MG63 (cell line): ENCODE results near the gene RNF34. TPM values are rescaled to one million over a fixed set of nuclear protein-coding genes. Genes with fewer than 3 reads are reported as not detected.
A peak's percentile ranks its signal among the peaks of the same experiment; 100 is the strongest.
"Not testable (repeated sequence)": the region's sequence is repeated elsewhere in the genome, so short reads cannot be mapped to it uniquely, and the experiment has no call there.

Experiments used
- DNase-seq: peaks from one replicate; pipeline ENCODE4 v3.0.0-alpha.2; 2020
- H3K27me3 ChIP-seq: fragments of 250-450 bp; sonication (Bioruptor Pico); 2 replicates; pipeline ENCODE4 v1.5.1; 2020; ENCODE audit warnings: mild to moderate bottlenecking, moderate library complexity
- H3K36me3 ChIP-seq: fragments of 250-450 bp; sonication (Bioruptor Pico); 2 replicates; pipeline ENCODE4 v1.5.1; 2020; ENCODE audit warnings: mild to moderate bottlenecking, moderate library complexity
- H3K4me3 ChIP-seq: fragments of 250-450 bp; sonication (Bioruptor Pico); 2 replicates; pipeline ENCODE4 v1.5.1; 2020; ENCODE audit warnings: mild to moderate bottlenecking, moderate library complexity
- H3K9me3 ChIP-seq: fragments of 250-450 bp; sonication (Bioruptor Pico); 2 replicates; pipeline ENCODE4 v1.5.1; 2020; ENCODE audit warnings: mild to moderate bottlenecking, moderate library complexity
- total RNA-seq: library from RNA; depleted of rRNA; stranded (reverse); fragments of >200 nt; shearing (Covaris generic); gene quantifications from 2 replicates; pipeline ENCODE4 v1.2.3, GENCODE V29; 2014; ENCODE audit warnings: low replicate concordance

RNF34 gene
- total RNA-seq, 1 experiment from 2014 or later: 27.7 TPM

GRCh38 chr12:121378736-121379135, 21.2 kb upstream of the RNF34 start:
- DNase-seq: no peak
- Histone ChIP-seq H3K27me3 (no peaks in the 10 kb centered on the region), H3K9me3 (no peaks in the 10 kb centered on the region)

GRCh38 chr12:121379945-121380344, 20.0 kb upstream of the RNF34 start:
- no peaks in the 10 kb centered on the region for H3K27me3 ChIP-seq
- DNase-seq: no peak
- H3K4me3 ChIP-seq: no peak overlapping the region
- no peaks in the 10 kb centered on the region for H3K36me3 ChIP-seq
- no peaks in the 10 kb centered on the region for H3K9me3 ChIP-seq

More at GRCh38 chr12:121378736-121379135, 21.2 kb upstream of the RNF34 start:
- Histone ChIP-seq H3K4me3 (no peak overlapping the region), H3K36me3 (no peaks in the 10 kb centered on the region)

DNA sequence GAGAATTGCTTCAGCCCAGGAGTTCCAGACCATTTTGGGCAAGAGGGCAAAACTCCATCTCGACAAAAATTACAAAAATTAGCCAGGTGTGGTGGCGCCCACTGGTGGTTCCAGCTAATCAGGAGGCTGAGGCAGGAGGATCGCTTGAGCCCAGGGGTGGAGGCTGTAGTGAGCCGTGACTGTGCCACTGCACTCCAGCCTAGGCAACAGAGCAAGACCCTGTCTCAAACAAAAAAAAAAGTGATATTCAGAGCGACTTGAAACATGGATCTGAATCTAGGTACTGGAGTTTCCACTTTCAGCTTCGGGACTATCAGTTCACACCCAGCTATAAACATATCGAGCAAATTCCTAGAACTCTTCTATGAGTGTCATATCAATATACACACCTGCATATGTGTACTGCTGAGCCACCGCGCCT, 16.3 kb upstream of the RNF34 start:
- Histone ChIP-seq H3K36me3 (no peaks in the 10 kb centered on the region), H3K9me3 (no peaks in the 10 kb centered on the region), H3K4me3 (no peak overlapping the region), H3K27me3 (no peaks in the 10 kb centered on the region)
- no peak for DNase-seq

DNA sequence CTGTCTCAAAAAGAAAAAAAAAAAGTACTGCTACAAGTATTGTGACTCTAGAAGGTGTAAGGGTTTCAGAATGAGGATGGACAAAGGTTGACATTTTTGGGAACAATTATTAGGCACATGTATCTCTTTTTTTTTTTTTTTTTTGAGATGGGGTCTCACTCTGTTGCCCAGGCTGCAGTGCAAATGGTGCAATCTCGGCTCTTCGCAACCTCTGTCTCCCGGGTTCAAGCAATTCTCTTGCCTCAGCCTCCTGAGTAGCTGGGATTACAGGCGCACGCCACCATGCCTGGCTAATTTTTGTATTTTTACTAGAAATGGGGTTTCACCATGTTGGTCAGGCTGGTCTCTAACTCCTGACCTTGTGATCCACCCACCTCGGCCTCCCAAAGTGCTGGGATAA, 15.0 kb upstream of the RNF34 start:
- not testable (repeated sequence) for H3K9me3 ChIP-seq, DNase-seq

DNA sequence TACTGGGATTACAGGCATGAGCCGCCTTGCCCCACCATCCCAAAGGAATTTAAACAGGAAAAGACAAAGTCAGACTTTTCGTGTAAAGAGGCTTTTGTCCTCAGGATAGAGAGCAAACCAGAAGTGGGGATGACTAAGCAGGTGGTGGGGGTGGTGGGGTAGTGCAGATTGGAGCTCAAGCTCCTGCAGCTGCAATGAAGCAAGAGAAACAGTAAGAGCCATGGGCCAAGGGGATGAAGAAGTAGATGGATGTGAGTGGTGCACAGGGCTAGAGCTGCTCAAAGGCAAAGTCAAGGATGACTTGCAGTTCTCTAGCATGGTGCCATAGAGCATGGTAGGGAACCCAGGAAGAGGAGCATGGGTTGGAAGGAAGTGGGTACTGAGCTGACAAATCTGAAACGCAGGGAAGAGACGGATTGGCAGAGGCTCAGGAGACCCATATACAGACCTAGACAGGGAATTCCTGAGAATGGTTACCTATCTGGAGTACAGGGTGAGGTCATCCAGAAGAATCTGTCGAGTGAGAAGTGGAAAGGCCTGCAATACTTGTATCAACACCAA, 11.4 kb upstream of the RNF34 start:
- Histone ChIP-seq H3K4me3 (no peak overlapping the region), H3K27me3 (no peaks in the 10 kb centered on the region)

More for the DNA sequence above, 15.0 kb upstream of the RNF34 start:
- not testable (repeated sequence) for H3K36me3 ChIP-seq, H3K27me3 ChIP-seq, H3K4me3 ChIP-seq

GRCh38 chr12:121390856-121391255, 9.1 kb upstream of the RNF34 start:
- no peaks in the 10 kb centered on the region for H3K36me3 ChIP-seq
- H3K27me3 ChIP-seq: no peaks in the 10 kb centered on the region
- DNase-seq: no peak
- no peaks in the 10 kb centered on the region for H3K9me3 ChIP-seq
- no peak overlapping the region for H3K4me3 ChIP-seq

More for the DNA sequence above, 11.4 kb upstream of the RNF34 start:
- peak; percentile 63 for DNase-seq
- no peaks in the 10 kb centered on the region for H3K36me3 ChIP-seq
- no peaks in the 10 kb centered on the region for H3K9me3 ChIP-seq

- H3K36me3 ChIP-seq: no peaks in the 10 kb centered on the region
- no peak for DNase-seq
- H3K4me3 ChIP-seq: no peak overlapping the region
- H3K9me3 ChIP-seq: no peaks in the 10 kb centered on the region
- H3K27me3 ChIP-seq: no peaks in the 10 kb centered on the region
Observed at GRCh38 chr12:121391619-121392324, 8.1 kb upstream of the RNF34 start.

GRCh38 chr12:121392325-121392716, 7.6 kb upstream of the RNF34 start:
- H3K4me3 ChIP-seq: no peak overlapping the region
- no peaks in the 10 kb centered on the region for H3K9me3 ChIP-seq
- DNase-seq: no peak
- no peaks in the 10 kb centered on the region for H3K36me3 ChIP-seq
- H3K27me3 ChIP-seq: no peaks in the 10 kb centered on the region

GRCh38 chr12:121397521-121397920, 2.4 kb upstream of the RNF34 start:
- no peak for DNase-seq
- Histone ChIP-seq H3K9me3 (no peaks in the 10 kb centered on the region), H3K36me3 (peaks cover 9% of the 10 kb centered on the region), H3K4me3 (no peak overlapping the region), H3K27me3 (no peaks in the 10 kb centered on the region)

DNA sequence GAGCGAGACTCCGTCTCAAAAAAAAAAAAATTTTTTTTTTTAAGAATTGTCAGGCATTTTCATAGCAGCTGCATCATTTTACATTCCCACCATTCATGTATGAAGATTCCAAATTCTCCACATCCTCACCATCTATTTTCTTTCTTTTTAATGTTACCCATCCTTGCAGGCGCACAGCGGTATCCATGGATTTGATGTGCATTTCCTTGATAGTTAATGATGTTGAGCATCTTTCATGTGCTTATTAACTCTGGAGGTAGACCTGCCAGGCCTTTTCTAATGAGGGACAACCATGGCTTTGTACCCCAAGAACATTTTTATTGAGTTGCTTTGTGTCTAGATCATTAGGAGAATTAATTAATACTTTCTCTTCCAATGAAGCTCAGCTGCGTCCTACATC, 1.6 kb upstream of the RNF34 start:
- DNase-seq: no peak
- Histone ChIP-seq H3K4me3 (peak overlapping the region; percentile 99), H3K27me3 (no peaks in the 10 kb centered on the region), H3K36me3 (peaks cover 12% of the 10 kb centered on the region), H3K9me3 (no peaks in the 10 kb centered on the region)

GRCh38 chr12:121400332-121401139, 618 bp downstream of the RNF34 start:
- H3K4me3 ChIP-seq: peak overlapping the region; percentile 99
- no peaks in the 10 kb centered on the region for H3K9me3 ChIP-seq
- peak; percentile 22 for DNase-seq
- H3K36me3 ChIP-seq: peaks cover 26% of the 10 kb centered on the region
- H3K27me3 ChIP-seq: no peaks in the 10 kb centered on the region

GRCh38 chr12:121403721-121404120, 3.8 kb downstream of the RNF34 start:
- Histone ChIP-seq H3K36me3 (peaks cover 46% of the 10 kb centered on the region), H3K4me3 (no peak overlapping the region), H3K9me3 (no peaks in the 10 kb centered on the region), H3K27me3 (no peaks in the 10 kb centered on the region)
- DNase-seq: no peak

DNA sequence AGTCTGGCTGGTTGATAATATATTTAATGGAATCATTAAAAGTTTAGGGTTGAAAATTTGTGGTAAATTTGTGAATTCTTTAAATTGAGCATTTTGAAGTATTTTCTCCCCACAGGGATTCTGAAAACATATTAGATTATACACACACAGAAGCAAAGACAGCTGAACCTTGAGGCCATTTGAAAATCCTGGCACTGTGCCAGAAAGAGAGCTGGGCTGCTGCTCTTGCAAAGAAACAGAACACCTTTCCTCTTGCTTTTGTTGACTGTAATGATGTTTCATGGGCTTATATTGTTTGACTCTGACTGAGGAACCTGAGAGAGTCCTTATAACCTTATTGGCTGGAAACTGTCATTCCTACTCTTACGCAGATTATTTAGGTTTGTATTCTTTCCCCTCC, 4.8 kb downstream of the RNF34 start:
- Histone ChIP-seq H3K27me3 (no peaks in the 10 kb centered on the region), H3K36me3 (peaks cover 46% of the 10 kb centered on the region), H3K4me3 (no peak overlapping the region), H3K9me3 (no peaks in the 10 kb centered on the region)
- no peak for DNase-seq

DNA sequence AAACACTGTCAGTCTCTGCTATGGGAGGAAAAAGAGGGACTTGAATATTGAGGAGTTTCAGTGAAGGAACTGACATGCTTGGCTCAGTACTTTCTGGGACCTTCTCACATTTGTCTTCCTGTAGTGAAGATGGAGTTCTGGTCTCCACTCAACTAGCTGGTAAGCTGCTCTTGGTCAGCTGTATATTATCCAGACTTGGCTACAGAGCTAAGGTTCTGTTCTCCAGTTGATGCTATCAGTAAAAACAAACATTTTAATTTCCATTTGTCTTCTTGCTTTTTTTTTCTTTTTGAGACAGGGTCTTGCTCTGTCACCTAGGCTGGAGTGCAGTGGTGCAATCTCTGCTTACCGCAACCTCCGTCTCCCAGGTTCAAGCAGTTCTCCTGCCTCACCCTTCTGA, 5.3 kb downstream of the RNF34 start:
- Histone ChIP-seq H3K36me3 (peaks cover 44% of the 10 kb centered on the region), H3K4me3 (no peak overlapping the region)

GRCh38 chr12:121413917-121414316, 14.0 kb downstream of the RNF34 start:
- H3K36me3 ChIP-seq: peaks cover 20% of the 10 kb centered on the region
- no peaks in the 10 kb centered on the region for H3K9me3 ChIP-seq

More for the DNA sequence above, 5.3 kb downstream of the RNF34 start:
- no peak for DNase-seq
- Histone ChIP-seq H3K9me3 (no peaks in the 10 kb centered on the region), H3K27me3 (no peaks in the 10 kb centered on the region)

DNA sequence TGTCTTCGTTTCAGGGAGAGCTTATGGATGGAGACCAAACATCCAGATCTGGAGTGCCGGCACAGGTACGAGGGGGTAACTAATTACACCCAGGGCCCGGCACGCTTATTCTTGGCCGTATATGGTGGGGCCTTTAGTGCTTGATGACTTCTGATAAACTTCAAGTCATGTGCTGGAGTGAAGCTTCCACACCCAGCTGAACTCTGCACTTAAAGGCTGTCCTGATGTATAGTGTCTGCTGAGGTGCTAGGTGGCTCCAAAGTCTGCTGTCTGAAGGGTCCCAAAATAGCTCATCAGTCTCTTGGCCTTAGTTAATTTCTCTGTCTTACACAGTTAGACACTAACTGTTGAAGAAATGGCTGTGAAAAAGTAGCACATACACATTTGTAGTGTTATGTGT, 17.9 kb downstream of the RNF34 start:
- H3K4me3 ChIP-seq: no peak overlapping the region
- peaks cover 52% of the 10 kb centered on the region for H3K36me3 ChIP-seq
- DNase-seq: no peak
- H3K9me3 ChIP-seq: no peaks in the 10 kb centered on the region
- H3K27me3 ChIP-seq: no peaks in the 10 kb centered on the region

More at GRCh38 chr12:121413917-121414316, 14.0 kb downstream of the RNF34 start:
- no peak for DNase-seq
- no peaks in the 10 kb centered on the region for H3K27me3 ChIP-seq
- H3K4me3 ChIP-seq: no peak overlapping the region

DNA sequence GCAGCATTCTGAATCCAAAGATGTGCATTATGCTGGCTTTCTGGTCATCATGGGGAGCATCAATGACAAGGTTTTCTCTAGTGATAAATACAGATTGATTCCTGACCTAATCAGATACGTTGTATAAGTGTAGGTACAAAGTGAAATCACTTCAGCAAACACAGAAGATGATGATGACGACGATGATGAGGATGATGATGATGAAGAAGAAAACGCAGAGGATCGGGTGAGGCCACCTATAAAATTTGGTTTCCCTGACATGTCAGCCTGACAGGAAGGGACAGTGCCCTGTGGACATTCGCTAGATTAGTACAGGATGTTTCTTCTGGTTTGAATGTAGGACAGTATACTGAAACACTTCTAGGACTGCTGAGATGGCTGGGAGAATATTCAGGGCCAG, 20.2 kb downstream of the RNF34 start:
- H3K27me3 ChIP-seq: no peaks in the 10 kb centered on the region
- peaks cover 72% of the 10 kb centered on the region for H3K36me3 ChIP-seq
- no peak for DNase-seq
- H3K4me3 ChIP-seq: no peak overlapping the region
- H3K9me3 ChIP-seq: no peaks in the 10 kb centered on the region
